NCI-H82 treated with DMSO at 0.1 percent for 48 hours (cell line): ENCODE data around the gene LNPK.
"Not testable (repeated sequence)": the region's sequence is repeated elsewhere in the genome, so short reads cannot be mapped to it uniquely, and the experiment has no call there.

Source experiments
- DNase-seq: peaks from one replicate; lab custom pipeline; 2025; ENCODE audit not compliant: unreplicated experiment; lab: John Stamatoyannopoulos, UW

LNPK gene, protein sequence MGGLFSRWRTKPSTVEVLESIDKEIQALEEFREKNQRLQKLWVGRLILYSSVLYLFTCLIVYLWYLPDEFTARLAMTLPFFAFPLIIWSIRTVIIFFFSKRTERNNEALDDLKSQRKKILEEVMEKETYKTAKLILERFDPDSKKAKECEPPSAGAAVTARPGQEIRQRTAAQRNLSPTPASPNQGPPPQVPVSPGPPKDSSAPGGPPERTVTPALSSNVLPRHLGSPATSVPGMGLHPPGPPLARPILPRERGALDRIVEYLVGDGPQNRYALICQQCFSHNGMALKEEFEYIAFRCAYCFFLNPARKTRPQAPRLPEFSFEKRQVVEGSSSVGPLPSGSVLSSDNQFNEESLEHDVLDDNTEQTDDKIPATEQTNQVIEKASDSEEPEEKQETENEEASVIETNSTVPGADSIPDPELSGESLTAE

DNA sequence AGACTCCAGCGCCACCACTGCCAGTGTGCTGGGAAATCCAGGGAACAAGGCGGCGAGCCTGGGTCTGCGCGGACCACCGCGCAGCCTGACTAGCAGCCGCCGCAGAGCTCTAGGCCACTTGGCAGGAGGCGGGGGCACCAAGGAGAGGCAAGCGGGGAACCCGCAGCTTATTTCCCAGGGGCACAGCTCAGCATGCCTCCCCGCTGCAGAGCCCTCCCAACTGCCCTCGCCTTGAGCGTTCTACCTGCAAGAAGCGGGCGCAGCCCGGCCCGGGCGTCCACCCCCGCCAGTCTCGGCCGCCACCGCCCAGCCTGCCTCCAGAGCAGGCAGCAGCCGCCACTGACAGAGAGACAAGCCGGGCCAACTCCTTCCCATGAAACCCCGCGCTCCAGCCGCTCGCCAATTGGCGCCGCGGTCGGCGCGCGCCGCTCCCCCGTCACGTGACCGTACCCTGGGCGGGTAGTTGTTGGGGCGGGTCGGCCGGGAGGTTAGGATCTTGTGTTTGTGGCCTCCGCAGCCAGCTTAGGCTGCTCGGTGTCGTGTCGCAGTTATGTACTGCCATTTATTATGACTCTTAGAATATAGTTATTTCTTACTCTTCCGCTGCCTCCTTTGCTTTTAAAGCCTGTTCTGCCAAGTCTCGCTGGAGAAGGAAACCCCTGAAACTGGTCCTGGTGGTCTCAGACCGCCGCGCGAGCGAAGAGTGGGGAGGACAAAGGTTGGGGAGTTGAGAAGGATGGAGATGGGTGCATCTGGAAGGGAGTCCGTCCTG lies at the start of gene LNPK:
LNPK (minus strand) TSS at position 352 of the 772 bp plus-strand sequence. CDS start 6,683 bp downstream, outside the sequence.
- peak; percentile 85 for DNase-seq

DNA sequence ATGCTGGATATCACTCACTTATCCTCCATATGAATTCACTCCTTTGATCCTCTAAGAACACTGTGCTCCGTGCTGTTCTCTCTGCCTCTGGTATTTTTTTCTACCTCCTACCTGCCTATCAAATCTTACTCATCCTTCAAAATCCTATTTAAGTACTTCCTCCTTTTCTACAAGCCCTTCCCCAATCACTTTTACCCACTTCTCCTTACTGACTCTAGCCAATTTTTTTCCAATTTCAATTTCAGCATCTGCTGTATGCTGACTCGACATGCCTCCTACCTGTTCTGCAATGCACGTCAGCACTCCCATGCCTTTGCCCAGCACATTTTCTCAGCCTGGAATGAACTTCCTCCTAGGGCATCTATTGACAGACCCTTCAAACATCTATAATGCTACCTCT lies 37.3 kb upstream of the LNPK start:
- no peak for DNase-seq

DNA sequence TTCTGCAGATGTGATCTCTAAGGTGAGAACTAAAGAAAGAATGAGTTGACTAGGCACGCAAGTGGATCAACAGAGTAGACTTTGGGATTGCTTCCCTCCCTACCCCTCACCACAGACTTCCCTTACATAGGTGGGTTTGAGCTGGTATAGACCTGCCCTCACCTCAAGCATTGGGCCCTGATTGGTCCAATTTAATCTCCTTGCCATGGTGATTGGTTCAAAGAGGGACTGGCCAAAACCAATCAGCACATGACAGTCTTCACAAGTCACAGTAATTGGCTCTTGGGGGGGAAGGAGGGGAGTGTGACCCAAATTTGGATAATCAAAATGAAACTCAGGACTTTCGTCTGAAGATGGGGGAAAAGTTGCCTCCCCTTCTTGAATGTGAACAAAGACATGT lies 36.6 kb upstream of the LNPK start:
- no peak for DNase-seq

DNA sequence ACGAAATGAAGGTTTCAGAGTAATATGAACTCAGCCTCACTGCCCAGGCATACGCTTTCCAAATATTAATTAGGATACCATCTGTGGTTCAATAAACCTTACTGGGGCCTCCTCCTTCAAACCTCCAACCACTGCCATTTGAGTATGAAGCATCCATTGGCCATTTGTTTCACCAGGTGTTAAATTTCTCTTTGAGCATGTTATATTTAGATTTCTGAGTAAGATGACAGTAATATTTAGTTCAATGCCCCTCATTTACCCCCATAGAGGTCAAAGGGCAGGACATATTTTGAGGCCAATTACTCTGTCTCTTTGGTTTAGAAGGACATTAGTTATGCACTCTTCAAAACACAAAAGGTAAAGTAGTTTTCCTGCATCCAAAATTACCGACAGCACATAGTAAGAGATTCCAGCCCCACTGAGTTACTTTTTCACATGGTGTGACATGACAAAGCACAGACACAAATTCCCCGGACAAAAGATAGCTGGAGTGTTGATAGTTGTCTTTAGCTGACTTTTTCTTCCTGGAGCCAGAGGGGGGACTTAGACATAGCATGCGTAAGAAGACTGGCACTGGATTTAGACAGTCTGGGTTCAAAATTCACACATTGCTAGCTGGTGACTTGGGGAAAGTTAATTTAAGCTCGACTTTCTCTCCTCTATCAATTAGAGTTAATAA lies 33.1 kb upstream of the LNPK start:
- DNase-seq, result peak; percentile 35

DNA sequence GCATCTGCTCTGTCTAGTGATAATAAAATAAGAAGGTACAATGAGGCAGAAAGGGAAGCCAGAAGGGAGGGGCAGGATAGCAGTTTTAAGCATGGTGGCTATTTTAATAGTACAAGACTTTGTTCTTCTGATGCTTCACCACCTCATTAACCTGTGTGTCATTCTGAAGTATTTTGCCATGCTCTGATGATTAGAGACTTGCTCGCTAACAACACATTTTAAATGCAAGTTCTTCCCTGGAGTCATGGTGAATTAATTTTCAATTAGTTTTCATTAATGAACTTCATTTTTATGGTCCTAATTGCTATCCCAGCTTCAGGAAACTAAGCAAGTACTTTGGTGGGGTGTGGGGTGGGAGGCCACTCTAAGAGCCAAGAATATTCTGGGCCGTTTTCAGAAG lies 25.7 kb upstream of the LNPK start:
- DNase-seq, result no peak

DNA sequence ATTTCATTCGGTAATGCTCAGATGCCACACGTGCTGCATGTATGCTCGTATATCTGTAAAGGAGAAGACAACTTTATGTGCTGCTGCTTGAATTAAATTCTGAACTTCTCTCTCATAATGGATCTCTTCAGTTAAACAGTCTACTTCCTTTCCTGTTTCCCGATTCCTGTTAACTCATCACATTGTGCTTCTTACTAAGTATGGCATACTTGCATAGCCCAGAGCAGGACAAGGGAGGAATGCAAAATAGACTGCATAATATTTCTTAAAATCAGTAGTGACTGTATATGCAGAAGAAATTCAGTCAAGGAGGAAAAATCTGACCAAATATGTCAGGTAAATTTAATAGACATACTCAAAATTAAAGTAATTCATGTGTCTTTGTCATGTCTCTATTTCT lies 23.9 kb upstream of the LNPK start:
- DNase-seq, result no peak

DNA sequence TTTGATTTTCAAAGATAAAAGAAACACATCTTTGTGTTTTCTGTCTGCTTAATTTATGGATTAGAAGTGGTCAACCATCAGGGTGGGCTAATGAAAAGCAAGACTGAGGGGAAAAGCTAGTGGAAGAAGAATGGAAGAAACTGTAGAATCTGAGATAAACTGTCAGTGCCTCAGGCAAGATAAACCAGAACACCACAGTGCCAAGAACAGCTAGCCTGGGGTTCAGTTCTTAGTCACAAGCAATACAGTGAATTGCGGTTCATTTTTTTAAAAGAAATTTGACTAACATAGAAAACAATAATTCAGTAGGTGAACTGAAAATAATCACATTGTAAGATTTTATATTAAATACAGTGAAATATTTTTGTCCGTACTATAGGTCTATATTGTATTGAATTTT lies 22.0 kb upstream of the LNPK start:
- DNase-seq, result no peak

DNA sequence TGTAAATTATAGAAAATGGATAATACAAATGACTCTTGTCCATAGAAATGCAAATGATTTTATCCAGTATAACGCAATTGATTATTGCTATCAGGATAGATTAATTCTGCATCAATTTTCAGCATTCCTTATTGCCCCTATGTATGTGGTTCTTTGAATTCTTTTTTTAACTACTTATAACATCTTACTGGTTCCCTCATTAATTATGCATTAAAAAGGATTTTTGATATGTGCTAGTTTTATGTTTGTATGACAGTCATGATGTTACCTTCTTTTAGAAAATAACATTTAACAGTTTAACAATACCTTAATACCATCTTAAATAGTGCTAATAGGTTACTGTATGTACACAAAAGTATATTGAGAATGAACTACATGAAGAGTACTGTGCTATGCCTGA lies 20.0 kb upstream of the LNPK start:
- DNase-seq, result no peak

DNA sequence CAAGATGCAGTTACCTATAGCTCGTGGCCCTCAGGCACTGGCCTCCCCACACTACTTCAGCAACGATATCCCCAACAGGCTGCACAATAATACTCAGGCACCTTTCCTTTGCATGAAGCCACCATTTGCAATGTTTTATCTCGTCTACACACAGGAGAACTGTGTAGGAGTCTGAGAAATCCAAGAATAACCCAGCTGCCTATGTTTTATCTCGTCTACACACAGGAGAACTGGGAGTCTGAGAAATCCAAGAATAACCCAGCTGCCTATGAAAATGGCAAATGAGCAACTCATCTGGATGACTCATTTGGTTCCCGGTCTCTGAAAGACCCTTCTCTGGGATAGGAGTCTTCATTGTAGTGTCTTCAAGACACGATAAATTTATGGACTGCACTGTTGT lies 18.3 kb upstream of the LNPK start:
- no peak for DNase-seq

DNA sequence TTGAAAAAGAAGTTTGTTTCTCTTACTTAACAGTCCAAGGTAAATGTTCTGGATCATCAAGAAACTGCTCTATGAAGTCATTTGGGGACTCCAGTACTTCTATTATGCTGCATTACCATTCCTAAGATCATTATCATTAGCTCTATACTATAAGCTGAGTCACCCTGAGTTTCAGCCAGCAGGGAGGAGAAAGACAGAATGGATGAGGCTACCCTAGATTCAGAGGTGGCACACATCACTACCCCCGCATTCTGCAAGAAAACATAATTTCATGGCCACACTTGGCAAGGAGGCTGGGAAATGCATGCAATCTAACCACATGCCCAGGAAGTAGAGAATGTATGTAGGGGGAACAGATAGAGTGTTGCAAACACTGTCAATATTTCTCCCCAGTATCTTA lies 16.6 kb upstream of the LNPK start:
- DNase-seq, result no peak

DNA sequence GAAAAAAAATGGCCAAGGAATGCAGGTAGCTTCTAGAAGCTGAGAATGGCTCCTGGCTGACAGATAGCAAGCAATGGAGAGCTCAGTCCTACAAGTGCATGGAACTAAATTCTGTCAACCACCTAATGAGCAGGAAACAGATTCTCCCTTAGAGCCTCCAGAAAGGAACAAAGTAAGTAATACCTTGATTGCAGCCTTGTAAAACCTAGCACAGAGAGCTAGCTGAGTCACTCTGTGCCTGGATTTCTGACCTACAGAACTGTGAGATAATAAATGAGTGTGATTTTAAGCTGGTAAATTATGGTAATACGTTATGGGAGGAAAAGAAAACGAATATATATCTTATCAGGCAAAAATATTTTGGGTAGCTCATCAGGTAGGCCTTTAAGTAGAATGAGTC lies 7.4 kb upstream of the LNPK start:
- DNase-seq, result no peak

DNA sequence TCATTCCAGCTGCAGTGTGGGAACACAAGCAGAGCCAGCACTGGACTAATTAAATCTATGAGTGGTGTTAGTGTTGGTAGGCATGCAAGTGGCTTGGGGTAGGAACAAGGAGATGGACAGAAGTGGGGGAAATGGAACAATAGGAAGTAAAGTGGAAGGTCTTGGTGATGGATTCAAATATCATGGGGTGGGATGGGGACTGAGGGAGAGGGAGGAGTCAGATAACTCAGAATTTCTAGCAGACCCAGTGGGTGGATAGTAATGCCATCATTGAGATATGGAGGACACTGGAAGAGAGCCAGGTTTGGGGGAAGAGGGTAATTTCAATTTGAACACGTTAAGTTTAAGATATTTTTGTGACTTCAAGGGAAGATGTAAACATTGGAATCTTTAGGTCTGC lies 2.9 kb upstream of the LNPK start:
- DNase-seq, result no peak

DNA sequence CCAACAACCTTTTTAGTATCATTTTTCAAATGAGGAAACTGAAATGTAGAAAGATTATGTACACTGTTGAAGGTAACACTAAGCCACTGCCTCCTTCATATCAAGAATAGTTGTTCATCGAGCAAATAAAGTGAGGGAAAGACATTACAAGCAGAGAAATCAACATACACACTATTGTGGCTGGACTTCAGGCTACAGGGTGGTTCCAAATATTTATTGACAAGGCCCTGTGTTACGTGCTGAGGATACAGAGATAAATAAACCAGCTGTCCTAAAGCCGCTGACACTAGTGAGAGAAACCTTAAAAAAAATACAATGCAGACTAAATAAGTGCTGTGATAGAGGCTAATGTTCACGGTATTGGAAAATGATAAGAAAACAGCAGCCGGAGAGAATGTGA lies 1.9 kb upstream of the LNPK start:
- DNase-seq, result no peak

DNA sequence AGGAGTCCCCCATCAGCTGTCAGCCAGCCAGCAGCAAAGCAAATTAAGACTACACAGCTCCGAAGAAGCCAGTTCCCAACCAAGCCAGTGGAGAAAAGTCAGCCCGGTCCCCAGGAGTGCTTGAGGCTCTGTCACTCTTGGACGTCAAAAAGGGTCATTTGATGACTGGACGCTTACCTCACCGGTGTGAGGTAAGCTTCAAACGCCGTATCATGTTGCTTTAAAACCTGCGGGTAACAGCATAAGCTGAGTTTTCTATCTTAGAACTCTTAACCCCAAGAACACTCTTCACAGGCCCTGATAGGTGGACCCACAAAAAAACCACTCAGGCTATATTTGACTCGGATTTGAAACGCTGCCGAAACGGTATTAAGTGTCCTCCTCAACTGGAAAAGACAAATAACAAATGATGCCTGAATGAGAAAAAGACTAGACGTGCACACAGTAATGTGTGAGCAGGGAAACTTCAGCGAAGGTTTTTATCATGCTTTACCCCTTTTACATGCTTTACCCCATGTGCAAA lies 682 bp upstream of the LNPK start:
- no peak for DNase-seq

DNA sequence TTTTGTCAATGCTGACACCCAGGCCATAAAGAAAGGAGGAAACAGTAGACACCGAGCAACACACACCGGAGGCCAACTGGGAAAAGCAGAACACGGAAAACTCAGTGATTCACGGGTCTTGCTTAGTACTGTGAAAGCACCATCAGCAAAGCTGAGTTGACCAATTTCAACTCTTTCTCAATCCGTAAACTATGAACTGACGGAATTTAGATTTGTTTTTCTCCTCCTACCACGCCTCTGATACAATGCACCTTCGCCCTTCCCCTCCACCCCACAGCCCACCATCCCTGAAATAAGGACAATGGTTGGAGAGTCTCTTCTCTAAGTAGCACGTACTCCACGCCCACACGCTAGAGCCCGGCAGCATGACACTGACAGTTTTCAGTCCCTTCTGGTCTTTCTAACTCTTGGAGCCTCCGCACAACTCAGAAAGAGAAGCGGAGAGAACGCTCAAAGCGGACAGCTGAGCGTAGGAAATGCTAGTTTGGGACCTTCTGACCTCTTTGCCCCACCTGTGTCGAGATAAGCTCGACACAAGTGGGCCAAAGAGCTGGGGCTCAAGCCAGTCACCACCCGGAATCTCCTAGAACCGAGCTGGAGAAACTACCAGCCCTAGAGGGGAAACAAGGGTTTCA lies 669 bp downstream of the LNPK start:
- DNase-seq, result peak; percentile 64

DNA sequence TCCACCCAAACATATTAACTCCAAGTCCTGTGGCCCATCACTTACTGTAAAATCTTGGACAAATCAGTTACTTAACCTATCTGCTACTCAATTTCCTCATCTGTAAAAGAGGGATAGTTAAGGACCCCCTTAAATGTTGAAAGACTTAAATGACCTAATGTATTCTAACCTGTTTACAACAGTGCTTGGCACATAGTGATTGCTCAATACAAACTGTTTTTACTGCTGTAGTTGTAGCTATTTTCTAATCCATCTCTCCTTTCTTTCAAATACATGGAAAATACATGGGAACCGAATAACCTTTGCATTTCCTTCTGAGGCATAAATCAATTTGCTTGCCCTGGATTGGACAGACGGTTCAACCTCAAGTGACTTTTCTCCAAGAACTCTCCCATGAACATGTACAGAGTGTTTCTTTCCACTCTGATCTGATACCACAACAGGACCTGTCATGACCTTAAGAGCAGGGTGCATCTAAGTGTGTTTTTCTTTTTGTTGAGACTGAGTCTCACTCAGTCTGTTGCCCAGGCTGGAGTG lies 2.7 kb downstream of the LNPK start:
- DNase-seq, result no peak

DNA sequence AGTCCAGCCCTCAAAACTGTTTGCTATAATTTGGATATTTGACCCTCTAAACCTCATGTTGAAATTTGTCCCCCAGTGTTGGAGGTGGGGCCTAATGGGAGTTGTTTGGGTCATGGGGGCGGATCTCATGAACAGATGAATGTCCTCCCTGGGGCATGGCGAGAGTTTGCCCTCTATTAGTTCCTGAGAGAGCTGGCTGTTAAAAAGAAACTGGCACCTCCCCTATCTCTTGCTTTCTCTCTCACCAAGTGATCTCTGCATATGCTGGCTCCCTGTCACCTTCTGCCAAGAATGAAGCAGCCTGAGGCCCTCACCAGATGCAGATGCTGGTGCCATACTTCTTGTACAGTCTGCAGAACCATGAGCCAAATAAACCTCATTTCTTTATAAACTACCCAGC lies 12.0 kb downstream of the LNPK start:
- DNase-seq, result no peak

DNA sequence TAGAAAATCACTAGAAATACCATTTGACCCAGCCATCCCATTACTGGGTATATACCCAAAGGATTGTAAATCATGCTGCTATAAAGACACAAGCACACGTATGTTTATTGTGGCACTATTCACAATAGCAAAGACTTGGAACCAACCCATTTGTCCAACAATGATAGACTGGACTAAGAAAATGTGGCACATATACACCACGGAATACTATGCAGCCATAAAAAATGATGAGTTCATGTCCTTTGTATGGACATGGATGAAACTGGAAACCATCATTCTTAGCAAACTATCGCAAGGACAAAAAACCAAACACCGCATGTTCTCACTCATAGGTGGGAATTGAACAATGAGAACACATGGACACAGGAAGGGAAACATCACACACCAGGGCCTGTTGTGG lies 14.9 kb downstream of the LNPK start:
- not testable (repeated sequence) for DNase-seq

DNA sequence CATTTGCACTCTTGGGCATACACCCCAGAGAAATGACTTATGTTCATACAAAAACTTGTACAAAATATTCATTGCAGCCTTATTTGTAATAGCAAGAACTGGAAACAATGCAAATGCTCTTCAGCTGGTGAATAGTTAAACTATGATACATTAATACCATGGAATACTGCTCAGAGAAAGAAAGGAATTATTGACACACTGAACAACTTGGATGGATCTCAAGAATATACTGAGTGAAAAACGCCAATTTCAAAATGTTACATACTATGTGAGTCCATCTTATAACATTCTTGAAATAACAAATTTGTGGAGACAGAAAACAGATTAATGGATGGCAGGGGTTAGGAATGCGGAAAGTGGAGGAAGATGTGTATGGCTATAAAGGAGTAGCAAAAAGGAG lies 17.2 kb downstream of the LNPK start:
- no peak for DNase-seq

DNA sequence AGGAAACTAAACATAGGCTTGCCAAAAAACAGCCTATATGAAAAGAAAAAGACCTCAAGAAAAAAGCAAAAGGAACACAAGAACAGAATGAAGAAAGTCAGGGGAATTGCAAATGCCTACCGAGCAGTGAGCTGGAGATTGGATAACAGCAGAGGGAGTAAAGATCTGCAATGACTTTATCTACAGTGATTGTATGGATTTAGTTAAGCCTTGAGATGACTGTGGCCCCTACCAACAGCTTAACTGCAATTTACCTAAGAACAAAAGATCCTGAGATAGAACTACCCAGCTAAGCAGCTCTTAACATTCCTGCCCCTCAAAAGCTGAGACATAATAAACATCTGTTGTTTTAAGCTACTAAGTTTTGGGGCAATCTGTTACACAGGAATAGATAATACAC lies 20.5 kb downstream of the LNPK start:
- DNase-seq, result peak; percentile 97
